Activated naive CD4-positive, alpha-beta T cell treated with anti-CD3 and anti-CD28 coated beads, Interleukin-2, amount 50 U/mL, for 16 hours (primary cell): ENCODE results near the gene GNG2.

ENCODE experiments used
- DNase-seq: peaks from one replicate; pipeline ENCODE4 v3.0.0-alpha.2; 2020

The GNG2 gene

DNA sequence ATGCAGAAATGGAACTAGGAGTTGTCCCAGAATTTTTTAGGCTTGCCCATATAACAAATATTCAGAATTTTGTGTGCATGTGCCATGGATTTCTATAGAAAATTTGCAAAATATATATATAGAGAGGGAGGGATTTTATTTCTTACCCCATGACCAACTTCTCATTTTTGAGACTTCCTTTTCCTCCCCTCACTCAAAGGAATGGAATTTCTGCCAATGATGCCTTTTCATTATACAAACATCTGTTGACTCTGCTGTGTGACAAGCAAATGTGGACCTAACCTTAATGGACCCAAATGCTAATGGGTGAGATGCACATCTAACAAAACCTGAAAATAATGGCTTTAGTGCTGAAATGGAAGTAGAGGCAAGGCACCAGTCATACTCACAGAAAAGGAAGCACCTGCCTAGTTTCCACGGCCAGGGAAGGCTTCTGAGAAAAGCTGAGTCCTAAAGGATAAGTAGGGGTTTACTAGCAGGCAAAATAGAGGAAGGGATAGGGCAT lies 3.6 kb upstream of the GNG2 start:
- DNase-seq = no peak

DNA sequence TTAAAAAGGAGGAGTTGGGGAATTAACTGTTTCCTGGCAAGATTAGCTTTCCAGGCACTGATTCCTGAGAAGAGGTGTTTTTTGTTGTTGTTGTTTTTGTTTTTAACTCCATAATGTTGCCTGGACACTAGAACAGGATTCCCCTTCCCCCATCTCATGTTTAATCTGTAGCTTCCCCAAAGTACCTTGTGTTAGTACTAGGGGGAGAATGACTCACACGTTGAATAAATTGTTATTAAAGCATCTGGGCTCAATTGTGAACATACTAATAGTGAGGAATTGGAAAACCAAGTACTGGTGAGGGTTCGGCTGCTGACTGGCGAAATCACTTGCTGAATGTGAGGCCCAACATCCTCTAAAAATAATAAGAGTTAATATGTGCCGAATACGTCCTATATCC lies 1.3 kb upstream of the GNG2 start:
- no peak for DNase-seq

DNA sequence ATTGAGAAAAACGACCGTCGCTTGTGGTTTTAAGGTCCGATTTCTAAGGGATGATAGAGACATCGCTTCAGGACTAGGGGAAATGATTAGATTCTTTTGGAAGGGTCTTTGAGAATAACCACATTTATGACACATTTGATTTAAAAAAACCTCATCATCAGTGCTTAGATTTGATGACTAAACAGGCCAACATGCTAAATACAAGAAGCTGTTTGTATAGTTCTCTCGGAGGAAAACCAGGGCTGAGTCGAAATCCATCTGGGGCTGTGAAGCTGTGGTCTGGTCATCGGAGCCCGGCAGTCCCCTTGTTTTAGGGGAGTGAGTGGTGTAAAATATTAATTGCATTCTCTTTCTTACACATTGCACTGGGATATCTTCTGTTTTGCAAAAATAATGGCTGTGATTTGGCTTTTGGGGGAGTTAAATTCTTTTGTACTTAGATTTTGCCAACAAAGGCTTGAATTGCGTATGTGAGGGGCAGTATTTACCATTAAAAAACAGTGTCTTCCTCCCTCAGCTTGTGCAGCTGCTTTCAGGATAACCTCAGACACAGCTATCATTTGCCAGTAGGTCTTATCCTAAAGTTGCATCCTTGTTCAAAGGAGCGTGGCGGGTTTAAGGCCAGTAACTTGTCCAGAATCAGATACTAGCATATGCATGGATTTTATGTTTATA lies 550 bp downstream of the GNG2 start:
- DNase-seq = no peak

DNA sequence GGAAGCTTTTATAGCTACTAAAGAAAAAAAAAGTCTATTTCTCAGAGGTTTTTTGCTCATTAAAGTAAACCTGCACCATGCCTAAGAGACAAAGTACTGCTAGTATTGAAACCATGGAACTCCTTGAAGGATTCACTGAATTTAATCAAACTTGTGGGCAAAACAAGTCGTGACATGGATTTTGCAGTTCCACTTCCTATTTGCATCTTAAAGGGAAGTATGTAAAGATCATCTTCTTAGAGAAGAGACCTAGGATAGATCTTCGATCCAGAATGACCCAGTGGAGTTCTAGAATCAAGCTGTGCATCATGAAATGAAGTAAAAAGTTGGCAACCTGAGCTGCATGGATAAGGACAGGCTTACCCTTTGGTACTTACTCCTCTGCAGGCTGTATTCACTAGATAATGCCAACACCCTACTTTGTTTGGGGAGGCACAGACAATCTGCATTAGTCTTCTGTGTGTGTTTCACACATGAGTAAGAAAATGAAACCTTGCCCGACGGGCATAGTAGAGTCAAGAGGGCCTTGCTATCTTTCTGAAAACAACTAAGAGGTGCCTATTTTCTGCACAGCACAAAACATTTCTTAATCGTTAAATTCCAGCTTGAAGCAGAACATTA lies 1.9 kb downstream of the GNG2 start:
- no peak for DNase-seq

DNA sequence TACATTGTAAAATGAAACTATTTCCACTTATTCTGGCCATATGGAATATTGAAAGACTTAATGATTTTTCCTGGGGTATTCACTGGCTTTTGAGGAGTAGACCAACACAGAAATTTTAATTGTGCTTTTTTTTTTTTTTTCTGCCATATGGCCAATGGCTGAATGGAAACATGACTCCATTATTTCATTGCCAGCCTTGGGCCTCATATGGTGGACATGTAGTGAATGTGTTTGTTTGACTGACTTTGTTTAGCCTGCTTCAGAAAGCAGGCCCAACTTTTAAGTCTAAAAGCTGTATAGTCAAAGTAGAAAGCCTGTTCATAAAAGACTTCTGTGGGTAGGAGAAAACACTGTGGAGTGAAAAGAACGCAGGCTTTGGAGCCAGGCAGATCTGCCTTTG lies 2.4 kb downstream of the GNG2 start:
- DNase-seq = no peak

DNA sequence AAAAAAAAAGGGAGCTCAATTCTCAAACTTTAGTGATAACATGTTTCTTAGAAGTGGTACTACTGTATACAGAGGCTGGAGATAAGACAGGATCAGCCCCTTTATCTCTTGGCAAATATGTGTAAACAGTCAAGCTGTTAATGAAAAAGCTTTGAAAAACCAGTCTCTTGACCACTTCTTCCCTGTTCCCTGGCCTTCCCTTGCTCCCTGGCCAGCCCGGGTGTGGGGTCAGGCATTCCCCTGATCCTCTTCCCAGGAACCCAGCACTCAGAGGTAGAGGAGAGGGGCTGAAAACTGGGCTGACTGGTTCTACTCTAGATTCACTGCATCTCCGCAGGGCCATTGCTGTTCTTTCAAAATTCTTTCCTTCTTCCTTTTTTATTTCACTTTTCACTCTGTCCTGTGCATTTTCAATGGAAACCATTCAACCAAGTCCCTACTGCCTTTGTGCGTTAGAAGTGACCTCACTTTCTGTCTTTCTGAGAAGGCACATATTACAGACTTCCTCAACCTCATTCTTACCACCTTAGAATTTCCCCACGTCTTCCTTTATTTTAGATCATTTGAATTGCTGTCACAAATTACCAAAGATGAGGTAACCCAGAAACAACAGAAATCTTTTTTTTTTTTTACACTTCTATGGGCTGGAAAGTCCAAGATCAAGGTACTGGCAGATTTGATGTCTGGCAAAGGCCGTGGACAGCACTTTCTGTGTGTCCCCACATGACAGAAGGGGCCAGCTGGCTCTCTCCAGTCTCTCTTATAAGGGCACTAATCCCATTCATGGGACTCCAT lies 5.7 kb downstream of the GNG2 start:
- DNase-seq = no peak

DNA sequence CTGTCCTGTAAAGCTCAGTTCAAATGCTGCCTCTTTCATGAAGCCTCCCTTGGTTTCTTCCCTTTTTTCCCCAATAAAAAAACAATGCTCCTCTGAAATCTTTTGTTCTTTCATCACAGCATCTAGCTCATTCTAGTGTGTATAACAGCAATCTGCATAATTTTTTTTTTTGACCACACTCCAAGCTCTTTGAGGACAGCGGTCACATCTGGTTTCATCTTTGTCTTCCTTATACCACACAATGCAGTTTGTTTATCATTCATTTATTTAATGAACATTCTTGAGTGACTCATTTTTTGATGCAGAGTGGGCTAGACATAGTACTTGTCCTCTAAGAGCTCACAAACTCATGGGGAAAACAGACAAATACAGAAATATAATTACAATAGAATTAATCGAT lies 7.3 kb downstream of the GNG2 start:
- no peak for DNase-seq

DNA sequence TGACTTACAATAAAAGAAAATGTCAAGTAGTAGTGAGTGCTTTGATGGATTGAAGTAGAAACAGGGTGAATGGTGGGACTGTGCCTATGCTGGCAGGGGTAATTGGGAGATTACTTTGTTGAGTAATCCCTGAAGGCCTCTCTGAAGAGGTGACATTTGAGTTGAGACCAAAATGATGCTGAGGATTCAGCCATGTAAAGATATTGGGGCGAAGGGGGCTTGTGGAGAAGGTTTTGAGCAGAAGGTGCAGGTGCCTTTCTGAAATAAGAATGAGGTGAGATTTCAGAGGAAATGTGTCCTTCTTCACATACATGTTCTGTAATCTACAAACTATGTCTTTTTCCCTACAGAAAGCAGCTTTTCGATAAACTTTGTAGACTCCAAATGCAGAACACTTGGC lies 8.0 kb downstream of the GNG2 start:
- no peak for DNase-seq

DNA sequence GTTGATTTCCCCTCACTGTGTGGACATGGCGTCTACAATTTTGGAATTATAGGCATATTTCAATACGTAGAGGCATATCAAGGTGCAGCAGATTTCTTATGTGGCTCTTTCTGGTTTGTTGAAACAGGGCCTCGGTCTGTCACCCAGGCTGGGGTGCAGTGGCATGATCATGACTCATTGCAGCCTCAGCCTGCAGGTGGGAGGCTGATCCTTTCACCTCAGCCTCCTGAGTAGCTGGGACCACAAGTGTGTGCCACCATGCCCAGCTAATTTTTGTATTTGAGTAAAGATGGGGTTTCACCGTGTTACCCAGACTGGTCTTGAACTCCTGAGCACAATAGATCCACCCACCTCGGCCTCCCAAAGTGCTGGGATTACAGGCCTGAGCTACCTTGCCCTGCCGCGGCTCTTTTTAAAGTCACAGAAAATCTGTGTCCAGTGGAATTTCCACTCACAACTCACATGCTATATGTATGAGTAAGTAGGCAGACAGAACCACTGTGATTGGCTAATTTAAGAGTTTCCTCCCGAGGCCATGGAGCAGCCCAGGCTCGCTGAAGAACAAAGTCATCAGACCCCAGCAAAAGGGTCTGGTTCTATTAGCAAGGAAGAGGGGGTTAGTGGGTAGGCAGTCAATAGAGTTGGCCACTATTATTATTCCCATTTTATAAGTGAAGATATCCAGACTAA lies 9.1 kb downstream of the GNG2 start:
- peak; percentile 34 for DNase-seq

DNA sequence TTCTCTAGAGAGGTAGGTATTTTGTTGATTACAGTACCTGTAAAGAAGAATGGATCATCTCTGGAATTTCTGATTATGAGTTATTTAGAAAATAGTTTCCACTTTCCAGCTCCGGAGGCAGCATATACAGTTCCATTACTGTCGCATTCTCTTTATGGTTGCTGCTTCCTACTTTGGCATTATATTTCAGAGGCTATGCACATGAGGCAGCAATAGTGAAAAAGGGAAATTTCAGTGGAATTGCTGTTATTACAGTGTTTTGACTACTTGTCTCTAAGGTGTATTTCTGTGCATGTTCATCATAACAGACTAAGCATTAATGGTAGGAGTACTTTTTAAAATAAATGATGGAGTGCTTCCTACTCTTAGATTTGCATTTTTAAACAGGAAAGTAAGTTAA lies 10.2 kb downstream of the GNG2 start:
- no peak for DNase-seq

DNA sequence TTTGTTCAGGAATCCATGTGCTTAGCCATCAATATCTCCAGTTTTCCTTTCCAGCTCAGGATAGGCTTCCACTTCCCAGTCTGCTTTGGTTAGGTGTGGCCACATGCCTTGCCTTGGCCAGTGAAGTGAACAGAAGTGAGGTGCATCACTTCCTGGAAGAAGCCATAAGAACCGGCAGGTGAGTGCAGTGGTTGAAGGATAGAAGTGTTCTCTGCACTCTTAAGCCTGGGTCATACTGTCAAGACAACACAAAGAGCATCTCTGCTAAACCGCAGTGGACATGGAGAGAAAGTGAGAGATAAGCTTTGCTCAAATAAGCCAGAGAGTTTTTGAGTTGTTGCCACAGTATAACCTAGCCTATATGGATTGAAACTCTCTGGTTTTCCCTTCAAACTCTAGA lies 11.4 kb downstream of the GNG2 start:
- no peak for DNase-seq

DNA sequence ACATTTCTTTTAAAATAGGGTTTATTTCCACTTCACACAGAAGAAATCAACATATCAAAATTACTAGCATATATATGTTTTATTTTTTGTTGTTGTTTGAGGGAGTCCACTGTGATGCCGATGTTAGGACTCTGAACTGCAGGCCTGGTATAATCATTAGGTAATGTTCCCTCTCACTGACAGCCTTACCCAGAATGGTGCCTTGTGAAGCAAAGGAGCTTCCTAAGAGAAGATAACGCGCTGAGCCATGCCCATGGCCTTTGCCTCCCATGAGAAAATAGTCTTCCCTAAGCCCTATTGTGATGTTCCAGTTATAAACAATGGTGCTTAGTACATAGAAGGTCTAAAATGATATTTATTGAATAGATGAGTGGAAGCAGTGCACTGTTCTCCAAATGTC lies 12.0 kb downstream of the GNG2 start:
- no peak for DNase-seq

DNA sequence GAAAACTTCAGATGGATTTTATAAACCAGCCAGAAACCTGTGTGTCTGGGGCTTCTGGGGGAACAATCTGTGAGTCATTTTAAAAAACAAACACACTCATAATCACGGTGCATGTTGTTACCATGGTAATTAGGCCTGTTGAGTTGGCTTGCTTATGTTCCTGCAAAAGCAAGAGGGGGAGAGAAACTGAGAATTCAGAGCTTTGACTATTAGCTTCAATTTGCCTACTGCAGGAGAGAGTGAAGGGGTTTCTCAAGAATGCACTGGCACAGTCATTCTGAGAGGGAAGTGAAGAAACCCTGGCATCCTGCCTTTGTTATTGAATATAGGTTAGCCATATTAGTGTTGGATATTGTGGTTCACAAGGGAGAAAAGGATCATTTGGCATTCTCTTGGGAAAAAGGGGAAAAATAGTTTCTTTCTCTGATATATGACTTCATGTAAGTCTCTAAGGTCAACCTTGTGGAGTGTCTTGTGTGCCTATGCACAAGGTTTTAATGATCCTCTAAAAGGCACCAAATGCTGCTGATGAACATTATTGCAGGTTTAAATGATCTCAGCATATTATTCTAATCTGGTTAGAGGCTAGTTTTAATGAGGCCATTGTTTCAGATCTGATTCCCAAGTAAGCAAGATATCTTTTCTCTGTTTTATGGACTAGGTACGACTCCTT lies 12.9 kb downstream of the GNG2 start:
- peak; percentile 24 for DNase-seq

DNA sequence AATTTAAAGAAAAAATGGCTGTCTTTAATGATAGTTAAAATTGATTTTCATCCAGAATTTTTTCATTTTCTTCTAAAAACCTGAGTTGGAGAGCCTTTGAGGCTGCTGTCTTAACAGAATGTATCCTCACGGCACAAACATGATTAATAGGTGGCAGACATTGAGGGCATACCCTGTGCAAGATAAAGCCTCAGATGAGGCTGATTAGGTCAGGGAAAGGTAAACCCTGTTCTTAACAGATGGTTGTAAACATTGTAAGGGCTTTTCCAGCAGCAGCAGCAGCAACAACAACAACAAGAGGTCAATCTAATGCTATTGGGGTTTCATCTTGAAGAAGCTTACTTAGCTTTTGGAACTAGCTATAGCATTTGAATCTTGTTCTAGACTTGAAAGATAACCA lies 17.4 kb downstream of the GNG2 start:
- DNase-seq = no peak

DNA sequence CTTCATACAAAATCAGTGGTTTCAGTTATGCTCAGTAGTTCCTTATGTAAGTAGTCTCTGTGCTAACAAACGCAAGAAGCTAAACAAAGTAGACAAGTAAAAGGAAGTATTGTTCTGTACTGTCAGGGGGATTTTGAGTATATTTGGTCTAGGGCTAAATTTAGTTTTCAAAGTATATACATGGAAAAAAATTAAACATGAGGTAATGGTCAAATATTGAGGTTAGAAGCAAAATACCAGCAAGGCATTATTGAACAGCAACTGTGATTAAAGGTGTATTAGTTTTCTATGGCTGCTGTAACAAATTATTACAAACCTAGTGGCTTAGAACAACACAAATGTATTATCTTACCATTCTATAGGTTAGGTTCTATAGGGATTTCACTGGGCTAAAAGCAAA lies 18.8 kb downstream of the GNG2 start:
- DNase-seq = no peak

DNA sequence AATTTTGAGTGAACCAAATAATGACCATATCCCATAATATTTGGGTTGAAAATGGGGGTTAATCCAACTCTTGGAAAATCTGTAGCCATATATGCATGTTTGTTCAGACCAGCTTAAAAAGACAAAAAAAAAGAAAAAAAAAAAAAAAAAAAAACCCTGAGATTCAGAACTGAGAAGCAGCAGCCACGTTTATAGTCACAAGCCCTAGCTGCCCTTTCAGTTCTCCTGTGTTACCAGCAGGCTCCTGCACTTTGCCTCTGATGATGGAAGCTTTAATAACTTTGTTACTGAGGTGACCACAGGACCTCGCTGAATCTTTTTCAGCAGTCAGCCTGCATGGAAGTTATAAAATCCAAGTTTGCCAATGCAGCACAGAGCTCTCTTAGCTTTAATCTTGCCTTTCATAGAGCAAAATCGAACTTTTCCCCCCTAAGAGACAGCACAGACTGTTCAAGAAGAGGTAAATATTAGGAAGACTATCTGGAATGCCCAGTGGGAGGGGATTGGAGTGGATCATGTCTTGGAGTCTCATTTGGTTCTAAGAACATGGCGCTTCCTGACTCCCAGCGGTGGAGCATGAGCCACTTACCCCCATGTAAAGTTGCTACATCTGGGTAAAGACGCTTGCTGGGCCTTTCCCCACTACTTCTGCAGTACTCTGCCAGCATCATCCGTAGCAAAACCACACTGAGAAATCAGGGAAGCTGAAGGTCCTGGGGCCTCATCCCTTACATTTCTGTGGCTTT lies 20.6 kb downstream of the GNG2 start:
- DNase-seq = no peak

DNA sequence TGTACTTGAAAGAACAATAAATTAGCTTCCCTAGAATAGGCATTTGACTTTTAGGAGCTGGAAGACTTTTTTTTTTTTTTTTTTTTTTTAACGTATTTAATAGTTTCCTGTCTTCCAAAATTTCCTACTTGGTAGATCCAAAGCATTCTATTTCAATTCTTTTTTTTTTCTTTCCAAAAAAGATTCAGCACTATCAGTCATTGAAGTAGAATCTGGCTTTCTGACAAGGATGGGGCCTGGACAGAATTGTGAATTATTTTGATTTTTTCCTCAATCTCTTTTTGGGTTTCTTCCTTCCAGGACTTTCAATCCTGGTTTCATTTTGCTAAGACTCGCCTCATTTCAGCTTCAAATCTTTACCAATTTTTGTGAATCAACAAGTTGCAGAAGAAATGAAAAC lies 21.2 kb downstream of the GNG2 start:
- no peak for DNase-seq

DNA sequence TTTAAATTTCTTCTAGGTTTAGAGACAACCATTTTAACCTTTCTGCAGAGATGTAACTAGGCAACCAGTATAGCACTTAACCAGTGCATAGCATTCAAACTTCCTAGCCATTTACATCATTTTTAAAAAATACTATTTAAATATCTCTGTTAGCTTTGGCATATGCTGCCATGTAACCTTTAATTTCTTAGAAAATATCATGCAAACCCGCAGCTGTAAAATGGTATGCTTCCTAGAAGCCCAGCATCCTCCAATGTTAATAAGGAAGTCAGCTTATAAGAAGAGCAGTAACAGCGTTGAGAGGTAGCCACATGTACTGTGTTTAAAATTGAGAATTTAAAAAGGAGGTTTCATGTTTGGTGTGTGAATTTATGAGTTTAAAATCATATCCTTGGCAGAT lies 22.8 kb downstream of the GNG2 start:
- no peak for DNase-seq

DNA sequence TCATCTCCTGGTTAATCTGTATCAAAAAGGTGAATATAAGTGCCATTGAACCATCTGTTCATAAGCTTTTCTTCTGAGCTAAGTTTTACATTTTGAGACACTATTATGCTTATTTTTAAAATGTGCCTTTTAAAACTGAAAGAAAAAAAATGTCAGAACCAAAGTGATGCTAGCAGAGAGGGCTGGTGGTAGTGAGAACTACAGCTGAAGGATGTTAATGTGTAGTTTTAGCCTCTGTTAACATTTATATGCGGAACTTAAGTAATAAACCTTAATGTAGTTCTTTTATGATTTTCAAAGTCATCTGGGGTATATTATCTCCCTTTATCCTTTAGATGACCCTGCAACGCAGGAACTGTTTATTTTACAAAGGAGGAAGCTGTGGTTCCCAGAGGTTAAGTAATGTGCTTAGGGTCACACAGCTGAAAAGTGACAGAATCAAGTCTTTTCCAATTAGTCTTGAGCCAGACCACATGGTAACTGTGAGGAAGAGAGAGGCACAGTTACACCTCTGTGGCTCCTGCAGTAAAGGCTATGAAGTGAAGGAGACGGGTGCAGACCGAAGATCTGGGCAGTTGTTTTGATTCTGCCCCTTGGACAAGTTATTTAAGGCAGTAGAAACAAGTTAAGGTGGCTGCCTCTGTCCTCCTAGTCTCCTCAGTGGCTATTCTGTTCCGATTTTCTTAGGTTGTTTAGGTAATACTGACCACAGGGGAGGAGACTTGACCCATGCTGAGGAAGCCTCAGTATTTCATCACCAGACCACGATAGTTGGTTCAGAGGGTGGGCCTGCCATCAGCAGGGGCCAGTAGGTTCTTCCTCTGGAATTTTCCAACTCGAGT lies 23.9 kb downstream of the GNG2 start:
- no peak for DNase-seq

DNA sequence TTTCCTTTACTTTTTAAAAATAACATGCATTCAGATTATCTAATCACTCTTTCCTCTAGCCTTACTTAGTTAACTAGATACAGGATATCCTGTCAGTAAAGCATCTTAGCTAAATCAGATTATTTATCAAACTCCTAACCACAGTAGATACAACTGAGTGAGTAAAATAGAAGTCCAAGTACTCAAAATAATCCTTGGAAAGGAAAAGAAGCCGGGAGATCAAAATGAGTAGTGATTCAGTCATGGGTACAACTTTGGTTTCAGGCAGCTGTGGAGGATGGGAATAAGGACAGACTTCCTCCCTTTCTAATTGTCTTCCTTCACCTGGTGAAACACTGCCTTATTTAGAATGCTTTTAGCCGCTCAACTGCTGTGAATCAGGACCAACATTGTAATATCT lies 29.4 kb downstream of the GNG2 start:
- no peak for DNase-seq

DNA sequence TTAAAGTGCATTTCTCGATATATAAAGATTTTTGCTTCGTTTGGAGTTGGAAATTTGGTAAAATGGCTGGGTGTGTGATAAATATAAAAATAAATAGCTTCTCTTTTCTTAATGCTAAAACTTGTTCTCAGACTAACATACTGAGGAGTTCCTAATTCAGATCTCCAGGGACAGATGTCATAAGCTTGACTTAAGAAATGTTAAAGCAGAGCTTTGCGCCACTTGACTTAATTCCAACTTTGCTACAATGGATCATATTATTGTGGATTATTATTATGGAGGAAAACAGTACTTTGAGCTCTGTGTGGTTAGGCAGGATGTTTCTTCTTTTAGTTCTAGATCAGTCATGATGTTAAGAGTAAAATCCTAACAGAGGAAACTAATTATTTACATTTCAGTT lies 33.8 kb downstream of the GNG2 start:
- no peak for DNase-seq
